Measurements from ENCODE around the gene TEDC1. TPM values are rescaled to one million over a fixed set of nuclear protein-coding genes. Genes with fewer than 3 reads are reported as not detected.
A peak's percentile ranks its signal among the peaks of the same experiment; 100 is the strongest.

Gene TEDC1
- total RNA-seq, 1 donor = 5.1 TPM

DNA sequence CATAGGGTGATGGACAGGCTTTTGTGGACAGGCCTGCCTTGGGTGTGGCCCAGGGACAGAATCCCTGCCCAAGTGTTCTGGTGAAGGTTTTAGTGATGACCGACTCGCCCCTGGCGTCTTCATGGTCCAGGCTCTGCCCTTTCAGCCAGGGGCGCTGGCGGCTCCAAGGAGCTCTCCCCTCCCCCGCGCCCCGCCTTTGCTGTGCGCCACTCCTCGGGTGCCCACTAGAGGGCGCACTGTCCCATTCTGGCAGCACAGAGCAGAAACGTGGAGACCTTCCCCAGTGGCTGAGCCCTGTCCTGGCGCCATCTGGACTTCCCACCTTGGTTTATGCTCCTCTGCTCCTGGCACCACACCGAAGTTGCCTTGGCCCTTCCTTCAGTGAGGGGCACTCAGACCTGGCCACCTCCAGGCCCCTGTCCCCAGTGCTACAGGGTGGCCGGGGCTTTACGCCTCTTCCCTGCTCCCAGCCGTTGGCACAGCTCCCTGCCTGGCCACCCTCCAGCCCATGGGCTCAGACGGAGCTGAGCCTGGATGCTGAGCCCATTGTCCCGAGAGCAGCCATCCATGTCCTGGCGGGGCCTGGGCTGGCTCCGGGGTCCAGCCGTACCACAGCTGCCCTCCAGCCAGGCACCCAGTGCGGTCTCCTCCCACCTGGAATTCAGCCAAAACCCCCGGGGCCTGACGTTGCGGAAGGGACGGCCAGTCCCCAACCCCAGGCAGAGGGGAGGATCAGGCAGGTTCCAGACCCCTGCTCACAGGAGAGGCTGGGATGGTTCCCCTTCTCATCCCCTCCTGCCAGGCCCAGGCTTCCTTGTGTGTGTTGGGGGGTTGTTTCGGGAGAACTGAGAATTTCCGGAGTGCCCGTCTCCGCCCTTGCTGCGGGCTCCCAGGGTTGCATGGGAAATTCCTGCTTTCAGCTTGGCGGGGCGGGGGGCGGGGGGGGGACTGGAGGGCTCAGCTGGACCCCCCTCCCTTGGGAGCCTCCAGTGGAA is 9.9 kb upstream of the TEDC1 start:
- Histone ChIP-seq H3K4me3 (ENCODE audit: insufficient read depth, low read length) (peak overlapping the region; percentile 75), H2AFZ (ENCODE audit: low read length) (peak overlapping the region; percentile 71), H3K36me3 (ENCODE audit: insufficient read depth, low read length) (no peaks in the 10 kb centered on the region), H3K27ac (ENCODE audit: low read depth, low read length) (peak overlapping the region; percentile 99), H3K79me2 (ENCODE audit: insufficient read depth, low read length) (peaks cover 4% of the 10 kb centered on the region), H4K20me1 (ENCODE audit: insufficient read depth, low read length) (peaks cover 3% of the 10 kb centered on the region), H3K4me2 (ENCODE audit: insufficient read depth, low read length) (peak overlapping the region; percentile 94), H3K9me3 (ENCODE audit: low read depth, low read length) (no peaks in the 10 kb centered on the region), H3K4me1 (ENCODE audit: insufficient read depth, low read length) (peaks cover 27% of the 10 kb centered on the region), H3K27me3 (ENCODE audit: insufficient read depth, low read length) (peaks cover 2% of the 10 kb centered on the region)
- peak; percentile 98 for TF ChIP-seq CTCF (IDR thresholded peaks at IDR 0.05; ENCODE audit: extremely low read depth, low read depth, low read length)
- peak; percentile 100 for DNase-seq (ENCODE audit: insufficient read length, low spot score, missing footprints)

GRCh38 chr14:105481886-105482457 is 9.1 kb upstream of the TEDC1 start:
- H3K4me3 ChIP-seq (ENCODE audit: insufficient read depth, low read length) = peak overlapping the region; percentile 75
- H4K20me1 ChIP-seq (ENCODE audit: insufficient read depth, low read length) = no peaks in the 10 kb centered on the region
- H3K79me2 ChIP-seq (ENCODE audit: insufficient read depth, low read length) = peaks cover 4% of the 10 kb centered on the region
- peak overlapping the region; percentile 94 for H3K4me2 ChIP-seq (ENCODE audit: insufficient read depth, low read length)
- no peaks in the 10 kb centered on the region for H3K9me3 ChIP-seq (ENCODE audit: low read depth, low read length)
- peak overlapping the region; percentile 99 for H3K27ac ChIP-seq (ENCODE audit: low read depth, low read length)
- H3K27me3 ChIP-seq (ENCODE audit: insufficient read depth, low read length) = peaks cover 10% of the 10 kb centered on the region
- H3K4me1 ChIP-seq (ENCODE audit: insufficient read depth, low read length) = peaks cover 19% of the 10 kb centered on the region
- no peak for TF ChIP-seq CTCF (IDR thresholded peaks at IDR 0.05; ENCODE audit: extremely low read depth, low read depth, low read length)
- peak overlapping the region; percentile 51 for H2AFZ ChIP-seq (ENCODE audit: low read length)
- H3K36me3 ChIP-seq (ENCODE audit: insufficient read depth, low read length) = no peaks in the 10 kb centered on the region
- DNase-seq (ENCODE audit: insufficient read length, low spot score, missing footprints) = peak; percentile 100

DNA sequence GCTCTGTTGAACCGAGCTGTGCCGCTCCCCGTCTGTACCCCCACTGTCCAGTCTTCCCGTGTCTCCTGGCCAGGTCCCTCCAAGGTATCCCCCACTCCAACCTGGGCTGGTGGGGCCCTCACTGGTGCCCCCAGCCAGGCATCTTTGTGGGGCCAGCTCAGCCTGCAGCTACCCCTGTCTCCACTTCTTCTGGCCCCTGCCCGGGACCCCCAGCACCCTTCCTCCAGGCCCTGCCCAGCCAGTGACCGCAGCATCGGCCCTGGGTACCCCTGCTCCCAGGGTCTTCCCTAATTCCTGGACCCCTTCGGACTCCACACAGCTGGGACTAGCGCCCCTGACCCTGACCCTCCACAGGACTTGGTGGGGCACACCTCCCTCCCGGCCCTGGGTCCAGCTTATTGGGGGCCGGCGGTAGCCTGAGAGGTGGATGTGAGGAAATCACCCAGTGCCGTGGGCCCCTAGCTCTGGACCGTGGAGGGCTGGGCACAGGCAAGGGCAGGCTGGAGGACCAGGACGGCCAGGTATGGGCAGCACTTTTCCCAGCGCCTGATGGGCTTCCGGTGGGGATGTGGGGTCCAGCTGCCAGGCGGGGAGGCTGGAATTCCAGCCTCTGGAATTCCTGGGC is 8.4 kb upstream of the TEDC1 start:
- Histone ChIP-seq H3K27ac (ENCODE audit: low read depth, low read length) (peak overlapping the region; percentile 99), H3K4me3 (ENCODE audit: insufficient read depth, low read length) (peak overlapping the region; percentile 75), H3K4me1 (ENCODE audit: insufficient read depth, low read length) (peaks cover 16% of the 10 kb centered on the region)

More for the DNA sequence above, 8.4 kb upstream of the TEDC1 start:
- no peaks in the 10 kb centered on the region for H4K20me1 ChIP-seq (ENCODE audit: insufficient read depth, low read length)
- DNase-seq (ENCODE audit: insufficient read length, low spot score, missing footprints) = no peak
- no peaks in the 10 kb centered on the region for H3K9me3 ChIP-seq (ENCODE audit: low read depth, low read length)
- H3K36me3 ChIP-seq (ENCODE audit: insufficient read depth, low read length) = no peaks in the 10 kb centered on the region
- H3K79me2 ChIP-seq (ENCODE audit: insufficient read depth, low read length) = no peaks in the 10 kb centered on the region
- no peak overlapping the region for H2AFZ ChIP-seq (ENCODE audit: low read length)
- peaks cover 17% of the 10 kb centered on the region for H3K27me3 ChIP-seq (ENCODE audit: insufficient read depth, low read length)
- TF ChIP-seq CTCF (IDR thresholded peaks at IDR 0.05; ENCODE audit: extremely low read depth, low read depth, low read length) = no peak
- H3K4me2 ChIP-seq (ENCODE audit: insufficient read depth, low read length) = peak overlapping the region; percentile 94

All from osteoblast (primary cell).